Gastrocnemius medialis (tissue), 4 donors: ENCODE results near the gene CEP78.

ENCODE experiments used
- CTCF ChIP-seq, 5 experiments: fragments of 450-650 bp in 3 of 5; fragments of 200-600 bp in 2 of 5; sonication (generic) in 2 of 5; IDR thresholded peaks in 4 of 5; conservative IDR thresholded peaks in 1 of 5; 1 replicate in 4 of 5; 2 replicates in 1 of 5; pipeline ENCODE4 v1.5.1; 2016 to 2019; ENCODE audit warnings: antibody characterized with exemption in 5 of 5, mild to moderate bottlenecking in 3 of 5, moderate library complexity in 3 of 5
- POLR2A ChIP-seq, 2 donors: fragments of 450-650 bp; IDR thresholded peaks; one replicate each; pipeline ENCODE4 v1.6.1; 2017; ENCODE audit warnings: antibody characterized with exemption in 2 of 2, mild to moderate bottlenecking in 2 of 2, moderate library complexity in 2 of 2

GRCh38 chr9:78294290-78295176 is 58.7 kb downstream of the CEP78 start:
- no peak for TF ChIP-seq CTCF (IDR thresholded peaks at IDR 0.05 in 4 of 5, conservative IDR thresholded peaks at IDR 0.05 in 1 of 5)
- no peak for TF ChIP-seq POLR2A (IDR thresholded peaks at IDR 0.05)
